GM12872 (cell line): ENCODE data around the gene NME7.

Experiments
- CTCF ChIP-seq: IDR thresholded peaks from 3 replicates; pipeline ENCODE4 v1.5.1; 2011; ENCODE audit warnings: low read depth, mild to moderate bottlenecking, low read length, moderate library complexity; ENCODE audit not compliant: insufficient read depth

The NME7 gene

GRCh38 chr1:169307176-169307575 lies 60.4 kb downstream of the NME7 start:
- TF ChIP-seq CTCF: no peak

- TF ChIP-seq CTCF: no peak
These were observed 61.6 kb downstream of the NME7 start for GRCh38 chr1:169305948-169306347.

- TF ChIP-seq CTCF: no peak
These were observed 62.2 kb downstream of the NME7 start for GRCh38 chr1:169305356-169305755.

GRCh38 chr1:169300854-169301253 lies 66.7 kb downstream of the NME7 start:
- TF ChIP-seq CTCF: no peak

- TF ChIP-seq CTCF: no peak
These were observed 69.2 kb downstream of the NME7 start for GRCh38 chr1:169298441-169298840.

- TF ChIP-seq CTCF: no peak
These were observed 71.8 kb downstream of the NME7 start for GRCh38 chr1:169295846-169296245.

GRCh38 chr1:169295425-169295824 lies 72.2 kb downstream of the NME7 start:
- no peak for TF ChIP-seq CTCF

GRCh38 chr1:169289016-169289415 lies 78.6 kb downstream of the NME7 start:
- no peak for TF ChIP-seq CTCF
